ENCODE measurements around the gene REPS1.

DNA sequence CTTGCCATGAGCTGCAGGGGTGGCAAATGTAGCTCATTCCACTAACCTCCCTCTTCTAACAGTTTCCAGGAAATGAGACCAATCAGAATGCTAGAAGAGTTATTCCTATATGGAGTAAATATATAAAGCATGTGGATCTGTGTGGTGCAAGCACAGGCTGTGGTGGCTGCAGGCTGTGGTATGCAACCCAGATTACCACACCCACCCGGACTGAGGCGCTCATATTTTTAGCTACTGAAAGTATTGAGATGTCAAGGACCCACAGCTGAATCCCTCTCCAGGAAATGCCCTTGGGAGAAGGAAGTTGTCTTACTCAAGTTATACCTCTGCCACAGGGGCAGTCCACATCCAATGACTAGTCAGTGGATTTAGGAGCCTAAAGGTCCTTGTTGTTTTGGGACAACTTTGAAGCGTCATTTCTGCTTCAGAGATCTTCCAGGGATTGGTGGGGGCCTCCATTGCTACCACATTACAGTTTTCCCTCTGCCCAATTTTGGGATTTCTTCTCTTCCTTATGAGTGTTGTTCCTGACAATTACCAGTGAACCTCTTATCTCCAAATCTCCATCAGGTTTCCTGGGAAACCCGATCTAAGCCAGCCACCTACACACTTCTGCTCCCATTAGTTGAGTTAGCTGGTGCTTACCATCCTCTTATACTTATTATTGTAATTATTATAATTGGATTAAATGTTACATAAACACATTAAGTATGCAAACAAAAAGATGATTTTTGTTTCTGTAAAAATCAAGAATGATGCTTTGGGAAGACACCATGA lies 12.1 kb upstream of the REPS1 start:
- TF ChIP-seq, protein P1, sequence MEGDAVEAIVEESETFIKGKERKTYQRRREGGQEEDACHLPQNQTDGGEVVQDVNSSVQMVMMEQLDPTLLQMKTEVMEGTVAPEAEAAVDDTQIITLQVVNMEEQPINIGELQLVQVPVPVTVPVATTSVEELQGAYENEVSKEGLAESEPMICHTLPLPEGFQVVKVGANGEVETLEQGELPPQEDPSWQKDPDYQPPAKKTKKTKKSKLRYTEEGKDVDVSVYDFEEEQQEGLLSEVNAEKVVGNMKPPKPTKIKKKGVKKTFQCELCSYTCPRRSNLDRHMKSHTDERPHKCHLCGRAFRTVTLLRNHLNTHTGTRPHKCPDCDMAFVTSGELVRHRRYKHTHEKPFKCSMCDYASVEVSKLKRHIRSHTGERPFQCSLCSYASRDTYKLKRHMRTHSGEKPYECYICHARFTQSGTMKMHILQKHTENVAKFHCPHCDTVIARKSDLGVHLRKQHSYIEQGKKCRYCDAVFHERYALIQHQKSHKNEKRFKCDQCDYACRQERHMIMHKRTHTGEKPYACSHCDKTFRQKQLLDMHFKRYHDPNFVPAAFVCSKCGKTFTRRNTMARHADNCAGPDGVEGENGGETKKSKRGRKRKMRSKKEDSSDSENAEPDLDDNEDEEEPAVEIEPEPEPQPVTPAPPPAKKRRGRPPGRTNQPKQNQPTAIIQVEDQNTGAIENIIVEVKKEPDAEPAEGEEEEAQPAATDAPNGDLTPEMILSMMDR (IDR thresholded peaks at IDR 0.05), result no peak
- no peak for TF ChIP-seq POLR2A (IDR thresholded peaks at IDR 0.05)
